Endothelial cell (in vitro differentiated cells): ENCODE data around the gene RNF144A. TPM values are rescaled to one million over a fixed set of nuclear protein-coding genes. Genes with fewer than 3 reads are reported as not detected.

Experiments used
- DNase-seq: peaks from one replicate; pipeline ENCODE4 v3.0.0; 2021; ENCODE audit warnings: low spot score
- H3K27ac Mint-ChIP-seq: one replicate; pipeline ENCODE4 v1.8.0; 2021; ENCODE audit warnings: mixed read lengths, inconsistent platforms; ENCODE audit not compliant: unreplicated experiment
- H3K27me3 Mint-ChIP-seq: one replicate; pipeline ENCODE4 v1.8.0; 2021; ENCODE audit warnings: mild to moderate bottlenecking, moderate library complexity, mixed read lengths, inconsistent platforms; ENCODE audit not compliant: unreplicated experiment
- H3K36me3 Mint-ChIP-seq: one replicate; pipeline ENCODE4 v1.8.0; 2021; ENCODE audit warnings: mild to moderate bottlenecking, low read depth, mixed read lengths, inconsistent platforms; ENCODE audit not compliant: unreplicated experiment
- H3K4me1 Mint-ChIP-seq: one replicate; pipeline ENCODE4 v1.8.0; 2021; ENCODE audit warnings: mild to moderate bottlenecking, mixed read lengths, inconsistent platforms; ENCODE audit not compliant: unreplicated experiment
- H3K4me3 Mint-ChIP-seq: one replicate; pipeline ENCODE4 v1.8.0; 2021; ENCODE audit warnings: mild to moderate bottlenecking, mixed read lengths, inconsistent platforms; ENCODE audit not compliant: unreplicated experiment
- H3K9me3 Mint-ChIP-seq: one replicate; pipeline ENCODE4 v1.8.0; 2021; ENCODE audit warnings: mixed read lengths, inconsistent platforms; ENCODE audit not compliant: unreplicated experiment
- total RNA-seq: library from RNA; stranded (reverse); fragmentation: NEBNext Ultra II Directional; extraction: Animal tissue kit (Norgen Biotek cat#: 25700); gene quantifications from one replicate; pipeline ENCODE4 v1.2.1, GENCODE V29; 2021; ENCODE audit not compliant: unreplicated experiment
- TF ChIP-seq, protein P1 (sequence below): fragments of 200-600 bp; sonication (generic); IDR thresholded peaks from one replicate; pipeline ENCODE4 v1.5.0; 2021; ENCODE audit warnings: antibody characterized with exemption; ENCODE audit not compliant: unreplicated experiment

The RNF144A gene
- total RNA-seq, 1 donor from 2014 or later, result 81.3 TPM

DNA sequence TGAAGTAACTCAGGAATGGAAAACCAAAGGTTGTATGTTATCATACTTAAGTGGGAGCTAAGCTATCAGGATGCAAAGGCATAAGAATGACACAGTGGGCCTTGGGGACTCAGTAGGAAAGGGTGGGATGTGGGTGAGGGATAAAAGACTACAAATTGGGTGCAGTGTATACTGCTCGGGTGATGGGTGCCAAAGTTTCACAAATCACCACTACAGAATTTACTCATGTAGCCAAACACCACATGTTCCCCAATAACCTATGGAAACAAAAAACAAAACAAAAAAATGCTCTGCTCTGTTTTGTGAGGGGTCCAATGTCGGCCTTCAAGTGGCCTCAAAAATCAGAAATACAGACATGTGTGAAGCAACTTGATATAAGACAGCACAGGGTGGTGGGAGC is 8.9 kb upstream of the RNF144A start:
- Mint-ChIP-seq H3K27ac (no peak overlapping the region), H3K27me3 (peaks cover 3% of the 10 kb centered on the region), H3K4me3 (no peak overlapping the region), H3K4me1 (no peaks in the 10 kb centered on the region), H3K36me3 (peaks cover 7% of the 10 kb centered on the region), H3K9me3 (no peaks in the 10 kb centered on the region)
- TF ChIP-seq, protein P1, sequence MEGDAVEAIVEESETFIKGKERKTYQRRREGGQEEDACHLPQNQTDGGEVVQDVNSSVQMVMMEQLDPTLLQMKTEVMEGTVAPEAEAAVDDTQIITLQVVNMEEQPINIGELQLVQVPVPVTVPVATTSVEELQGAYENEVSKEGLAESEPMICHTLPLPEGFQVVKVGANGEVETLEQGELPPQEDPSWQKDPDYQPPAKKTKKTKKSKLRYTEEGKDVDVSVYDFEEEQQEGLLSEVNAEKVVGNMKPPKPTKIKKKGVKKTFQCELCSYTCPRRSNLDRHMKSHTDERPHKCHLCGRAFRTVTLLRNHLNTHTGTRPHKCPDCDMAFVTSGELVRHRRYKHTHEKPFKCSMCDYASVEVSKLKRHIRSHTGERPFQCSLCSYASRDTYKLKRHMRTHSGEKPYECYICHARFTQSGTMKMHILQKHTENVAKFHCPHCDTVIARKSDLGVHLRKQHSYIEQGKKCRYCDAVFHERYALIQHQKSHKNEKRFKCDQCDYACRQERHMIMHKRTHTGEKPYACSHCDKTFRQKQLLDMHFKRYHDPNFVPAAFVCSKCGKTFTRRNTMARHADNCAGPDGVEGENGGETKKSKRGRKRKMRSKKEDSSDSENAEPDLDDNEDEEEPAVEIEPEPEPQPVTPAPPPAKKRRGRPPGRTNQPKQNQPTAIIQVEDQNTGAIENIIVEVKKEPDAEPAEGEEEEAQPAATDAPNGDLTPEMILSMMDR, result no peak
- no peak for DNase-seq

DNA sequence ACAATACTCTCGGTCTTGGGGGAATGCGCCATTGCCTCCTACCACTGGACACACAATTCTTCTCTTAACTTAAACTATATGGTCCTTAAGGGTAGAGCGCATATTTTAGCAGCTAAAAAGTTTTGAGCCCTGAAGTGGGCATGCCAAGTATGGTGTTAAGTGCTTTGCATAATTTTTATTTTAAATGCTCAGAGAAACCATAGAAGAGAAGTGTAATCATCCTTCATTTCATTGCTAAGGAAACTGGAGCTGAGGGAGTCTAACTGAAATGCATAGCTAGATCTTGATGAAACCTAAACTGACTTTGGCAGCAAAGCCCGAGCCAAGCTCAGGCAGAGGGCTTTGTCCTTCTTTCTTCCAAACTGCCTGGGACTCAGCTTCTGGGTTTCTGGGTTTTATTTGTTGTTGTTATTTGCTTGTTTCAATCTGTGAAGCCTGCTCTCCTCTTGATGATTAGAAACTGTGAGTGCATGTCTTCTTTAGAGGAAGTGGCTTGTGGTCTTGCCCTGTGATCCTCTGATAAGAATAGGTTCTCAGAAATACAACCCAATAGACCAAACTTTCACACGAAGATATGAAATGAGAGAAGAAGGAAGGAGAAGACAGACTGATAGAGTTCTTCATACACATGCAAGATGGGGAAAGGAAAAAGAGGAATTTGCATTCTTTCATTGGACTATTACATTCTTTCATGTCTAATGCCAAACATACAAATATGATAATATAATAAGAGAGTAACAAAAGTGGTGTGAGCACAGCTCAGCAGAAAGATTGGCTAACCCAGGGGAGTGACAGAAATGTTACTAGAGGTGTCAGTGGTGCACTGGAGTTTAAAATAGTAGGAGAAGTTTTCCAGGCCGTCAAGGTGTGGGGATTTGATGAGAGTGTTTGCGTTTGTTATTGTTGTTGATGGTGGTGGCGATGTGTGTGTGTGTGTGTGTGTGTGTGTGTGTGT is 7.5 kb upstream of the RNF144A start:
- no peak overlapping the region for H3K27ac Mint-ChIP-seq
- H3K9me3 Mint-ChIP-seq, result no peaks in the 10 kb centered on the region
- peaks cover 12% of the 10 kb centered on the region for H3K36me3 Mint-ChIP-seq
- H3K4me1 Mint-ChIP-seq, result no peaks in the 10 kb centered on the region
- DNase-seq, result no peak
- TF ChIP-seq, protein P1, result no peak
- H3K27me3 Mint-ChIP-seq, result peaks cover 3% of the 10 kb centered on the region
- H3K4me3 Mint-ChIP-seq, result no peak overlapping the region

DNA sequence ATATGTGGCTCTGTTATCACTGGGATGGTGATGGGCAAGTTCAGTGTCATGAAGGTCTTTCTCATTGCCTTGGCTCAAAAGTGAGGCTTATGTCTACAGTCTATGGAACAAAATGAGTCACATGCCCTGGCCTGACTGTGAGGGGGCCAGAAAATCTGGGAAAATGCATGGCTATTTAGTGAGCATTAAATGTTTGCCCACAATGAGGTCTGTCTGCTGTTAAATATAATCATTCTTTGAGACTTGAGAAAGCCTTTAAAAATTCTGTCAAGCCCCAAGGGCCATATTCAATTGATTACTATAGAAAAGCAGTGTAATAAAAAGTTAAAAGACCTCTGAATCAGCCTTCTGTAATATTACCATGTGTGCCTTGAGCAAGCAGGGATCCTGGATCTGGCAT is 5.5 kb upstream of the RNF144A start:
- Mint-ChIP-seq H3K4me1 (no peaks in the 10 kb centered on the region), H3K9me3 (no peaks in the 10 kb centered on the region), H3K36me3 (peaks cover 12% of the 10 kb centered on the region), H3K27ac (no peak overlapping the region), H3K4me3 (no peak overlapping the region), H3K27me3 (peaks cover 3% of the 10 kb centered on the region)
- TF ChIP-seq, protein P1, result no peak
- no peak for DNase-seq

DNA sequence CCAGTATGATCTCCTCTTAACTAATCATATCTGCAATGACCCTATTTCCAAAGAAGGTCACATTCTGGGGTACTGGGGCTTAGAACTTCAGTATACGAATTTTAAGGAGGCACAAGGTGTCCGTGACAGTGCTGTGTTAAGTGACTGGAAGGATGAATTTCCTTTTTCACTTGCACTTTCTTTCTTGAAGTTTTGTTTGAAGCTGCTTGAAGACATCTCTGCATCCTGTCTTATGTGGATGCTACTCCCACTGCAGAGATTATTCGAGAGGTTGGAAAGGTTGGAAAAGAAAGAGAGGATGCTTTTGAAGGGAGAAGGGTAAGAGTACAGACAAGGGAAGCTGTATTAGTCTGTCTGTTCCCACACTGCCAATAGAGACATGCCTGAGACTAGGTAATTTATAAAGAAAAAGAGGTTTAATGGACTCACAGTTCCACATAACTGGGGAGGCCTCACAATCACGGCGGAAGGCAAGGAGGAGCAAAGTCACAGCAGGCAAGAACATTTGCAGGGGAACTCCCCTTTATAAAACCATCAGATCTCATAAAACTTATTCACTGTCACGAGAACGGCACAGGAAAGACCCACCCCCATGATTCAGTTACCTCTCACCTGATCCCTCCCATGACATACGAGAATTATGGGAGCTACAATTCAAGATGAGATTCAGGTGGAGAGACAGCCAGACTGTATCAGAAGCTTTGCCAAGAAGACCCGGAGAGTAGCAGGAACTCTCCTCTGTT is 3.6 kb upstream of the RNF144A start:
- Mint-ChIP-seq H3K4me3 (no peak overlapping the region), H3K27ac (no peak overlapping the region), H3K27me3 (peaks cover 3% of the 10 kb centered on the region), H3K4me1 (peaks cover under 1% of the 10 kb centered on the region), H3K9me3 (no peaks in the 10 kb centered on the region), H3K36me3 (peaks cover 12% of the 10 kb centered on the region)
- no peak for DNase-seq
- TF ChIP-seq, protein P1, result no peak
